Measurements from ENCODE around the gene ARMS2. TPM values are rescaled to one million over a fixed set of nuclear protein-coding genes. Genes with fewer than 3 reads are reported as not detected.

The ARMS2 gene
- polyA plus RNA-seq, 3 donors: not detected

DNA sequence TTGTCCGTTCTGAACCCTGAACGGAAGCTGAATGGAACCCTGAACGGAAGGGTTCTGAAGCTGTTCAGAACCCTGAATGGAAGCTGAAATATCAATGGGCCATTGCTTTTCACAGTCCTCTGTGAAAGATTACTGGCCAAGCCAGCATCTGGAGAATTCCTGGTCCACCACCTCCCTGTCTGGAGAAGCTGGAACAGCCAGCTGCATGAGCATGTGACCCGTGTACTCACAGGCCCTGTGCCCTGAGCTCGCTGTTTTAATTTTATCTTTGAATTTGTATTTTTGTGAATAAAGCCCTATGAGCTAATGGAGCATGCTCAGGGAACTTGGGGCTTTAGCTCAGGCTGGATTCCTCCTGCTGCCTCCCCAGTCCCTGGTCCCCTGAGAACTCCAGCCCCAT lies 44.1 kb downstream of the ARMS2 start:
- no peak overlapping the region for H2AFZ ChIP-seq (ENCODE audit: insufficient read depth, low read depth, low read length, poor library complexity, severe bottlenecking)
- Mint-ChIP-seq H3K4me1 (peaks cover 26% of the 10 kb centered on the region), H3K4me3 (no peak overlapping the region), H3K9me3 (peaks cover 0 to 3% (median 0%) of the 10 kb centered on the region in 7 donors), H3K27ac (no peak overlapping the region), H3K36me3 (no peaks in the 10 kb centered on the region), H3K27me3 (ENCODE audit: low read depth in 3 of 3) (peaks cover 4 to 28% (median 19%) of the 10 kb centered on the region in 3 donors)
- DNase-seq: no peak
- no peaks in the 10 kb centered on the region for H3K4me1 ChIP-seq (ENCODE audit: control insufficient read depth in 1 of 2, insufficient read depth in 2 of 2, low read length in 2 of 2)
- H3K9me3 ChIP-seq (replicated peaks in 1 of 2; ENCODE audit: control insufficient read depth in 1 of 2, insufficient read depth in 1 of 2, low read length in 2 of 2): no peaks in the 10 kb centered on the region
- no peak overlapping the region for H3K4me3 ChIP-seq (replicated peaks in 1 of 3; ENCODE audit: low read depth in 2 of 3, low read length in 3 of 3)
- 100% methylated on average over 5 of the region's 5 CpGs for WGBS (ENCODE audit: insufficient coverage)
- intact Hi-C loops (cut with micrococcal nuclease): no loop called here
- H3K9ac ChIP-seq (ENCODE audit: insufficient read depth, low read length, poor library complexity, severe bottlenecking): no peak overlapping the region
- no peaks in the 10 kb centered on the region for H3K36me3 ChIP-seq (replicated peaks in 1 of 2; ENCODE audit: control insufficient read depth in 1 of 2, insufficient read depth in 2 of 2, low read length in 2 of 2)
- no peaks in the 10 kb centered on the region for H3K79me2 ChIP-seq (ENCODE audit: insufficient read depth, low read length)
- no peak overlapping the region for H3K27ac ChIP-seq (ENCODE audit: low read depth in 1 of 2, low read length in 2 of 2)
- H3K4me2 ChIP-seq (replicated peaks; ENCODE audit: extremely low read depth, low read length, poor library complexity, severe bottlenecking): no peak overlapping the region
- H4K20me1 ChIP-seq (ENCODE audit: insufficient read depth, low read length): no peaks in the 10 kb centered on the region
- TF ChIP-seq, protein P1, sequence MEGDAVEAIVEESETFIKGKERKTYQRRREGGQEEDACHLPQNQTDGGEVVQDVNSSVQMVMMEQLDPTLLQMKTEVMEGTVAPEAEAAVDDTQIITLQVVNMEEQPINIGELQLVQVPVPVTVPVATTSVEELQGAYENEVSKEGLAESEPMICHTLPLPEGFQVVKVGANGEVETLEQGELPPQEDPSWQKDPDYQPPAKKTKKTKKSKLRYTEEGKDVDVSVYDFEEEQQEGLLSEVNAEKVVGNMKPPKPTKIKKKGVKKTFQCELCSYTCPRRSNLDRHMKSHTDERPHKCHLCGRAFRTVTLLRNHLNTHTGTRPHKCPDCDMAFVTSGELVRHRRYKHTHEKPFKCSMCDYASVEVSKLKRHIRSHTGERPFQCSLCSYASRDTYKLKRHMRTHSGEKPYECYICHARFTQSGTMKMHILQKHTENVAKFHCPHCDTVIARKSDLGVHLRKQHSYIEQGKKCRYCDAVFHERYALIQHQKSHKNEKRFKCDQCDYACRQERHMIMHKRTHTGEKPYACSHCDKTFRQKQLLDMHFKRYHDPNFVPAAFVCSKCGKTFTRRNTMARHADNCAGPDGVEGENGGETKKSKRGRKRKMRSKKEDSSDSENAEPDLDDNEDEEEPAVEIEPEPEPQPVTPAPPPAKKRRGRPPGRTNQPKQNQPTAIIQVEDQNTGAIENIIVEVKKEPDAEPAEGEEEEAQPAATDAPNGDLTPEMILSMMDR (IDR thresholded peaks at IDR 0.05): no peak
- no peaks in the 10 kb centered on the region for H3K27me3 ChIP-seq (ENCODE audit: control insufficient read depth in 2 of 2, insufficient read depth in 2 of 2, low read length in 2 of 2)

DNA sequence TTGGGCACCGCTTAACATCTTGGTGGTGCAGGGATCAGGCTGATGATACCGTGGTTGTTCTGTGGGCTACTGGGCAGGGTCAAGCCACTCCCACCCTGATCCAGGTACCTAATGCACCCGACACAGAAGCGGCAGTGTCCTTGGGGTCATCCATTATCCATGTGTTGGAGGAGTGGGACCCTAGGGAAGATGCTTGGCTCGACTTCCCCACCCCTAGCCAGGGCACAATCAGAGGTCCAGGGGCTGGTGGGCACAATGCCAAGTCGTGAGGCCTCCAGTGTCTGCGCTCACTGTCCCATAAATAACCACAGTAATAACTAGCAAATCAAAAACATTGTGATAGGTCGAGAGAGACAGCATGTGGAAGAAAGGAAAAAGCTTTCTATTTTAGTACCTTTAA lies 44.6 kb downstream of the ARMS2 start:
- Histone ChIP-seq H3K4me3 (replicated peaks in 1 of 3; ENCODE audit: low read depth in 2 of 3, low read length in 3 of 3) (no peak overlapping the region), H3K4me2 (replicated peaks; ENCODE audit: extremely low read depth, low read length, poor library complexity, severe bottlenecking) (no peak overlapping the region), H3K79me2 (ENCODE audit: insufficient read depth, low read length) (no peaks in the 10 kb centered on the region), H4K20me1 (ENCODE audit: insufficient read depth, low read length) (no peaks in the 10 kb centered on the region), H3K4me1 (ENCODE audit: control insufficient read depth in 1 of 2, insufficient read depth in 2 of 2, low read length in 2 of 2) (no peaks in the 10 kb centered on the region), H3K9ac (ENCODE audit: insufficient read depth, low read length, poor library complexity, severe bottlenecking) (no peak overlapping the region), H3K36me3 (replicated peaks in 1 of 2; ENCODE audit: control insufficient read depth in 1 of 2, insufficient read depth in 2 of 2, low read length in 2 of 2) (no peaks in the 10 kb centered on the region), H2AFZ (ENCODE audit: insufficient read depth, low read depth, low read length, poor library complexity, severe bottlenecking) (no peak overlapping the region), H3K27ac (ENCODE audit: low read depth in 1 of 2, low read length in 2 of 2) (no peak overlapping the region), H3K9me3 (replicated peaks in 1 of 2; ENCODE audit: control insufficient read depth in 1 of 2, insufficient read depth in 1 of 2, low read length in 2 of 2) (no peaks in the 10 kb centered on the region), H3K27me3 (ENCODE audit: control insufficient read depth in 2 of 2, insufficient read depth in 2 of 2, low read length in 2 of 2) (no peaks in the 10 kb centered on the region)
- Mint-ChIP-seq H3K27me3 (ENCODE audit: low read depth in 3 of 3) (peaks cover 4 to 23% (median 19%) of the 10 kb centered on the region in 3 donors), H3K27ac (no peak overlapping the region), H3K36me3 (no peaks in the 10 kb centered on the region), H3K4me1 (peaks cover 26% of the 10 kb centered on the region), H3K4me3 (peak overlapping the region in 1 of 2 donors; percentile 16), H3K9me3 (peaks cover 0 to 3% (median 0%) of the 10 kb centered on the region in 7 donors)
- DNase-seq: no peak
- TF ChIP-seq, protein P1 (IDR thresholded peaks at IDR 0.05): no peak
- intact Hi-C loops (cut with micrococcal nuclease): no loop called here
- 90% methylated on average over 2 of the region's 8 CpGs for WGBS (ENCODE audit: insufficient coverage)

Data from CD14-positive monocyte (primary cell).